ENCODE data around the gene E2F2.

The E2F2 gene

GRCh38 chr1:23460519-23460918 lies 70.5 kb downstream of the E2F2 start:
- DNase-seq: no peak

- no peak for DNase-seq
Observed at GRCh38 chr1:23459338-23459757, 71.7 kb downstream of the E2F2 start.

Data from fibroblast of skin of scalp (primary cell).